ENCODE measurements around the gene OBP2A. TPM values are rescaled to one million over a fixed set of nuclear protein-coding genes. Genes with fewer than 3 reads are reported as not detected.

The OBP2A gene
- total and polyA plus RNA-seq, 7 experiments from 2014 or later: not detected

Other genes with a start within 250 kb of the OBP2A start
- gene PPP1R26, start 66.3 kb upstream of the OBP2A start, total RNA-seq: 1 to 10 TPM in 1 of 5 experiments, under 1 TPM in 3, not detected in 1; 0.19 to 5.6 (median 0.43) TPM
- under 1 TPM in 1 of 2 donors, not detected in 1; 0.05 TPM for gene PPP1R26, start 66.3 kb upstream of the OBP2A start, polyA plus RNA-seq
- 10 to 100 TPM; 19.4 to 32.3 (median 28.3) TPM for gene MRPS2, start 45.4 kb upstream of the OBP2A start, total RNA-seq
- gene MRPS2, start 45.4 kb upstream of the OBP2A start, polyA plus RNA-seq: 10 to 100 TPM; 48.9 to 66.1 TPM
- gene LCN1, start 24.7 kb upstream of the OBP2A start, total RNA-seq: not detected
- gene LCN1, start 24.7 kb upstream of the OBP2A start, polyA plus RNA-seq: not detected
- gene PAEP, start 15.6 kb downstream of the OBP2A start, total RNA-seq: not detected
- gene PAEP, start 15.6 kb downstream of the OBP2A start, polyA plus RNA-seq: not detected
- gene GLT6D1, start 93.4 kb downstream of the OBP2A start, total RNA-seq: not detected
- gene GLT6D1, start 93.4 kb downstream of the OBP2A start, polyA plus RNA-seq: not detected
- gene LCN9, start 117.2 kb downstream of the OBP2A start, total RNA-seq: not detected
- not detected for gene LCN9, start 117.2 kb downstream of the OBP2A start, polyA plus RNA-seq
- not detected for gene SOHLH1, start 153.4 kb downstream of the OBP2A start, total RNA-seq
- gene SOHLH1, start 153.4 kb downstream of the OBP2A start, polyA plus RNA-seq: not detected
- gene KCNT1, start 156.1 kb downstream of the OBP2A start, total RNA-seq: under 1 TPM in 1 of 5 experiments, not detected in 4; 0.29 TPM
- gene KCNT1, start 156.1 kb downstream of the OBP2A start, polyA plus RNA-seq: not detected